Mesendoderm (in vitro differentiated cells): Measurements from ENCODE around the gene DGCR6L.
"Not testable (repeated sequence)": the region's sequence is repeated elsewhere in the genome, so short reads cannot be mapped to it uniquely, and the experiment has no call there.

Experiments used
- DNase-seq: peaks from one replicate; pipeline ENCODE4 v3.0.0; 2013
- H2AK5ac ChIP-seq: 2 replicates; pipeline ENCODE4 v1.6.1; 2013; ENCODE audit warnings: low read length, inconsistent platforms
- H2BK120ac ChIP-seq: 2 replicates; pipeline ENCODE4 v1.6.1; 2013; ENCODE audit warnings: low read depth, mild to moderate bottlenecking, low read length, moderate library complexity, mixed read lengths
- H2BK15ac ChIP-seq: replicated peaks from 2 replicates; pipeline ENCODE4 v1.6.1; 2013; ENCODE audit warnings: low read depth, mild to moderate bottlenecking, moderate library complexity
- H2BK5ac ChIP-seq: 2 replicates; pipeline ENCODE4 v1.6.1; 2013; ENCODE audit warnings: low read length, inconsistent platforms
- H3K18ac ChIP-seq: 2 replicates; pipeline ENCODE4 v1.6.1; 2013; ENCODE audit warnings: mild to moderate bottlenecking, low read length, mixed read lengths
- H3K23ac ChIP-seq: one replicate; pipeline ENCODE4 v1.6.1; 2013; ENCODE audit warnings: low read length
- H3K27ac ChIP-seq: 2 replicates; pipeline ENCODE4 v1.5.1; 2013; ENCODE audit warnings: low read depth, mild to moderate bottlenecking, inconsistent platforms, low read length, moderate library complexity
- H3K27me3 ChIP-seq: 2 replicates; pipeline ENCODE4 v1.6.1; 2013; ENCODE audit warnings: low read length, control low read depth, mild to moderate bottlenecking, inconsistent platforms; ENCODE audit not compliant: insufficient read depth, poor library complexity
- H3K36me3 ChIP-seq: 2 replicates; pipeline ENCODE4 v1.6.1; 2013; ENCODE audit warnings: low read length, inconsistent platforms; ENCODE audit not compliant: control insufficient read depth, insufficient read depth
- H3K4ac ChIP-seq: one replicate; pipeline ENCODE4 v1.6.1; 2013; ENCODE audit warnings: low read depth, mild to moderate bottlenecking, low read length, moderate library complexity
- H3K4me1 ChIP-seq: 2 replicates; pipeline ENCODE4 v1.6.1; 2013; ENCODE audit warnings: low read depth, low read length, inconsistent platforms; ENCODE audit not compliant: control insufficient read depth
- H3K4me2 ChIP-seq: 2 replicates; pipeline ENCODE4 v1.6.1; 2013; ENCODE audit warnings: low read length
- H3K4me3 ChIP-seq: 2 replicates; pipeline ENCODE4 v1.5.1; 2013; ENCODE audit warnings: mild to moderate bottlenecking, low read length
- H3K56ac ChIP-seq: one replicate; pipeline ENCODE4 v1.6.1; 2013; ENCODE audit warnings: low read length
- H3K79me1 ChIP-seq: 2 replicates; pipeline ENCODE4 v1.6.1; 2013; ENCODE audit warnings: low read length, inconsistent platforms
- H3K79me2 ChIP-seq: 2 replicates; pipeline ENCODE4 v1.6.1; 2013; ENCODE audit warnings: mild to moderate bottlenecking, low read length; ENCODE audit not compliant: control insufficient read depth, insufficient read depth
- H3K9ac ChIP-seq: 2 replicates; pipeline ENCODE4 v1.6.1; 2013; ENCODE audit warnings: low read length, inconsistent platforms
- H4K5ac ChIP-seq: one replicate; pipeline ENCODE4 v1.6.1; 2013; ENCODE audit warnings: low read length
- H4K8ac ChIP-seq: one replicate; pipeline ENCODE4 v1.6.1; 2013; ENCODE audit warnings: low read depth, mild to moderate bottlenecking, control low read depth, low read length, moderate library complexity
- WGBS: extraction: QIAGEN DNeasy Blood & Tissue Kit; methylation state at CpG from one replicate; pipeline ENCODE4 v1.1.7; 2013; ENCODE audit warnings: low lambda C conversion rate, missing lambda C conversion rate; ENCODE audit not compliant: insufficient coverage; ENCODE audit errors: extremely low coverage; 5-methylcytosine and 5-hydroxymethylcytosine counted together

Gene DGCR6L

DNA sequence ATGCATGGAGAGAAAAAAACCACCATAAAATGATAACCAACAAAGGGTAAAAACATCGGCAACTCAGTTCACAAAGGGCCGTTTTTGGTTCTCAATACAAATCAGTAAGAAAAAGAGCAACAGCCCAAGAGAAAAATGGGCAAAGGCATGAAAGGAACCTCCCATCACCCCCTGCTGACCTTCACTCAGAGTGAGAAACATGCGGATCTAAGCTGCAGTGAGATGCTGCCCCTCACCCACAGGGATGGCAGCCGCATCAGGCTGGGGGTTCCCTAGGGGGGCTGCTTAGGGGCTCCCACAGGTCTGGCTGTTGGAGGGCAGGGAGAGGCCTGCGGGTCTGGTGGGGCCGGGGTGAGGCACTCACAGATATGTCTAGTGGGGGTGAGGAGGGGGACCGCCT lies 44.5 kb downstream of the DGCR6L start:
- H2BK5ac ChIP-seq, H2BK15ac ChIP-seq, H3K4me1 ChIP-seq, H2AK5ac ChIP-seq, H3K27me3 ChIP-seq, H3K4me3 ChIP-seq, H3K4ac ChIP-seq, H2BK120ac ChIP-seq, H4K5ac ChIP-seq, H3K56ac ChIP-seq, H3K27ac ChIP-seq, DNase-seq, H3K79me1 ChIP-seq, H3K23ac ChIP-seq, H3K36me3 ChIP-seq, H3K9ac ChIP-seq, H3K4me2 ChIP-seq, H3K79me2 ChIP-seq, H4K8ac ChIP-seq, H3K18ac ChIP-seq: not testable (repeated sequence)
- no CpG with 5 or more reads among the region's 7 CpGs for WGBS

DNA sequence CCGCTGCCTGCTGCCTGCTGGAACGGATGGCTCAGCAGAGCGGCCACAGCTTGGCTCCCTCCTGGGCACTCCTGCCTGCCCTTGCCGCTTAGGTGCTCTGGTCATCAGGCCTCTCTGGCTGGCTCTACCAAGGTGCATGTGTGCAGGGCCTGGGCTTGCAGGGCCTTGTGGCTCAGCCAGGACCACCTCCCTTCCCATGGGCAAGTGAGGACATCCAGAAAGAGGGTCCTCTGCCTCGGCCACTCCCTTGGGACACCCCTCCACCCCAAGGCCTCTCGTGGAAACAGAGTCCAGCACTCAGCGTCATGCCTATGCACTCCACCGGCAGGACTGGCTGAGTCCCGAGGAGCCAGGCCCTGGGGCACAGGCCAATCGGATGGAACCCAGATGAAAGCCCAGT lies 45.5 kb downstream of the DGCR6L start:
- H3K4me1 ChIP-seq, H3K4me3 ChIP-seq, H3K27ac ChIP-seq, H3K79me2 ChIP-seq, H3K9ac ChIP-seq, DNase-seq, H2BK5ac ChIP-seq, H3K27me3 ChIP-seq, H3K36me3 ChIP-seq, H4K5ac ChIP-seq, H3K23ac ChIP-seq, H2BK15ac ChIP-seq, H3K18ac ChIP-seq, H2AK5ac ChIP-seq, H2BK120ac ChIP-seq, H3K79me1 ChIP-seq, H4K8ac ChIP-seq, H3K4me2 ChIP-seq, H3K4ac ChIP-seq, H3K56ac ChIP-seq: not testable (repeated sequence)
- no CpG with 5 or more reads among the region's 10 CpGs for WGBS

GRCh38 chr22:20273758-20274181 lies 46.1 kb downstream of the DGCR6L start:
- Histone ChIP-seq H3K79me1 (no peaks in the 10 kb centered on the region), H2BK120ac (no peak overlapping the region), H3K27ac (no peak overlapping the region), H3K4me3 (no peak overlapping the region), H3K56ac (no peak overlapping the region), H3K23ac (no peak overlapping the region), H3K4ac (no peak overlapping the region), H3K4me2 (no peak overlapping the region), H3K36me3 (no peaks in the 10 kb centered on the region), H3K27me3 (no peaks in the 10 kb centered on the region), H2BK5ac (no peak overlapping the region), H3K4me1 (no peaks in the 10 kb centered on the region), H3K9ac (no peak overlapping the region), H3K18ac (no peak overlapping the region), H4K8ac (no peak overlapping the region), H2AK5ac (no peak overlapping the region), H3K79me2 (no peaks in the 10 kb centered on the region), H2BK15ac (no peak overlapping the region), H4K5ac (no peak overlapping the region)
- DNase-seq = no peak
- WGBS = no CpG with 5 or more reads among the region's 12 CpGs

DNA sequence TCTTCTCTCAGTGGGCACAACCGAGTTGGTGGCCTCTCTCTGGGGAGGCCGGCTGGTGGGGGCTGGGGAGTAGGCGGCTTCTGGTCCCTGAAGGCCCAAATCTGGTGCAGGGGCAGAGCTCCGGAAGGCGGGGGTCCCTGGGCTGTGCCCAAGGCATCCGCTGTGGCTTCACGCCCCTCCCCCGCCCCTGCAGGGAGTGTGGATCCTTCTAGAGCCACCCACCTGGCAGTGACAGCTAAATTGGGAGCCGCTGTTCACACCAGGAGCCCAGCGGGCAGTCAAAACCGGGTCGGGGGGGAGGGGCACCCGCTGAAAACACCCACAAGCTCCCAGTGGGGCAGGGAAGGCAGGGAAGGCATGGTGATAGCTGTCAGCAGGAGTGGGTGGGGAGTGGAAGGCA lies 47.2 kb downstream of the DGCR6L start:
- H3K4me3 ChIP-seq = no peak overlapping the region
- no peak overlapping the region for H3K56ac ChIP-seq
- H3K27me3 ChIP-seq = no peaks in the 10 kb centered on the region
- H2BK5ac ChIP-seq = no peak overlapping the region
- H2BK120ac ChIP-seq = no peak overlapping the region
- WGBS = no CpG with 5 or more reads among the region's 13 CpGs
- H4K8ac ChIP-seq = no peak overlapping the region
- no peak overlapping the region for H3K18ac ChIP-seq
- no peaks in the 10 kb centered on the region for H3K36me3 ChIP-seq
- H3K23ac ChIP-seq = no peak overlapping the region
- no peaks in the 10 kb centered on the region for H3K4me1 ChIP-seq
- H3K79me1 ChIP-seq = no peaks in the 10 kb centered on the region
- no peak overlapping the region for H3K4me2 ChIP-seq
- H4K5ac ChIP-seq = no peak overlapping the region
- no peak overlapping the region for H3K4ac ChIP-seq
- H3K9ac ChIP-seq = no peak overlapping the region
- H2BK15ac ChIP-seq = no peak overlapping the region
- H2AK5ac ChIP-seq = no peak overlapping the region
- no peak overlapping the region for H3K27ac ChIP-seq
- no peaks in the 10 kb centered on the region for H3K79me2 ChIP-seq
- no peak for DNase-seq

- Histone ChIP-seq H3K79me2 (no peaks in the 10 kb centered on the region), H3K56ac (no peak overlapping the region), H3K36me3 (no peaks in the 10 kb centered on the region), H4K8ac (no peak overlapping the region), H2AK5ac (no peak overlapping the region), H3K4me3 (no peak overlapping the region), H2BK15ac (no peak overlapping the region), H3K9ac (no peak overlapping the region), H3K79me1 (no peaks in the 10 kb centered on the region), H3K4ac (no peak overlapping the region), H4K5ac (no peak overlapping the region), H2BK5ac (no peak overlapping the region), H3K4me2 (no peak overlapping the region), H3K4me1 (no peaks in the 10 kb centered on the region), H3K27me3 (no peaks in the 10 kb centered on the region), H3K23ac (no peak overlapping the region), H3K18ac (no peak overlapping the region), H3K27ac (no peak overlapping the region), H2BK120ac (no peak overlapping the region)
- no peak for DNase-seq
- no CpG with 5 or more reads among the region's 9 CpGs for WGBS
Measured at GRCh38 chr22:20272174-20272573, 47.7 kb downstream of the DGCR6L start.

DNA sequence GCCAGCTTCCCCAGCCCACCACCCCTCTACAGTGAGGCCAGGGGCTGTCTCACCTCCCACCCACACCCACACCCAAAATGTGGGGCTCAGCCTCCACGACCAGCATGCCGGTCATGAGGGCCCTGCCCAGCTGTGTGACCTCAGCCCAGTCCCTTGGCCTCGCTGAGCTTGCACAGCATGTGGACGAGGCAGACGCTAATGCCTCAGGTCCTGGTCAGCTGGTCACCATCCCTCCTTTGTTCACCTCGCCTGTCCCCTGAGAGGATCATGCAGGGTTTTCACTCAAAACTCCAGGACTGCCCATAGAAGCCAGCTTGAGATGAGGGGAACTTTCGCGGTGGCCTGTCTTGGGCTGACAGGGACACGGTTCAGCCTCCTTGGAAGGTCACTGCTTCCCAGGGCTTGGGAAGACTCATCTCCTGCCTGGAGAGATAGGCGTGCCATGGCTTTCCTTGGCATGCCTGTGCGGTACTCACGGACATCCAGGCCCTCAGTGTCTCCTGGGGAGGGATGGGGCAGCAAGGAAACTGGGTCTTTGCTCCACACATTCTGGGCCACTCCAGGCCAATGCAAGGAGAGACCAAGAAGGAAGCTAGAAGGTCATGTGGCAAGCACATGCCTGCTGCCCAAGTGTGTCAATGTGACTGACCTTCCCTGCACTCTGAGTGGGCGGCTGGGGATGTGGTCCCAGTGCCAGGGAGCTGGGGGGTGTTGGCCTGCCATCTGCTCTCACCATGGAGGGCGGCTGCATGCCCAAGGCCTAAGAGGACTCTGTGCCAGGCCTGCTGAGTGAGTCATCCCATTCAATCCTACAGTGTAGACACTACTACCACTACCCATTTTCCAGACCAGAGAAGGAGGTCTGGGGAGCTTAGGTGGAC lies 48.5 kb downstream of the DGCR6L start:
- Histone ChIP-seq H3K27ac (no peak overlapping the region), H3K79me2 (no peaks in the 10 kb centered on the region), H3K4ac (no peak overlapping the region), H4K8ac (no peak overlapping the region), H3K9ac (no peak overlapping the region), H2BK15ac (no peak overlapping the region), H2AK5ac (no peak overlapping the region), H3K4me3 (no peak overlapping the region), H2BK120ac (no peak overlapping the region), H3K79me1 (no peaks in the 10 kb centered on the region), H3K36me3 (no peaks in the 10 kb centered on the region), H3K18ac (no peak overlapping the region), H4K5ac (no peak overlapping the region), H3K27me3 (no peaks in the 10 kb centered on the region), H2BK5ac (no peak overlapping the region), H3K4me1 (no peaks in the 10 kb centered on the region), H3K56ac (no peak overlapping the region), H3K23ac (no peak overlapping the region), H3K4me2 (no peak overlapping the region)
- DNase-seq = no peak
- no CpG with 5 or more reads among the region's 14 CpGs for WGBS
